Measurements from ENCODE around the gene RPL7L1. TPM values are rescaled to one million over a fixed set of nuclear protein-coding genes. Genes with fewer than 3 reads are reported as not detected.
"Not testable (repeated sequence)": the region's sequence is repeated elsewhere in the genome, so short reads cannot be mapped to it uniquely, and the experiment has no call there.

Gene RPL7L1
- 100 to 1,000 TPM in 2 of 4 donors, 10 to 100 TPM in 2; 90.9 to 128 (median 105) TPM for polyA plus RNA-seq (ENCODE audit: insufficient read length in 4 of 4)

DNA sequence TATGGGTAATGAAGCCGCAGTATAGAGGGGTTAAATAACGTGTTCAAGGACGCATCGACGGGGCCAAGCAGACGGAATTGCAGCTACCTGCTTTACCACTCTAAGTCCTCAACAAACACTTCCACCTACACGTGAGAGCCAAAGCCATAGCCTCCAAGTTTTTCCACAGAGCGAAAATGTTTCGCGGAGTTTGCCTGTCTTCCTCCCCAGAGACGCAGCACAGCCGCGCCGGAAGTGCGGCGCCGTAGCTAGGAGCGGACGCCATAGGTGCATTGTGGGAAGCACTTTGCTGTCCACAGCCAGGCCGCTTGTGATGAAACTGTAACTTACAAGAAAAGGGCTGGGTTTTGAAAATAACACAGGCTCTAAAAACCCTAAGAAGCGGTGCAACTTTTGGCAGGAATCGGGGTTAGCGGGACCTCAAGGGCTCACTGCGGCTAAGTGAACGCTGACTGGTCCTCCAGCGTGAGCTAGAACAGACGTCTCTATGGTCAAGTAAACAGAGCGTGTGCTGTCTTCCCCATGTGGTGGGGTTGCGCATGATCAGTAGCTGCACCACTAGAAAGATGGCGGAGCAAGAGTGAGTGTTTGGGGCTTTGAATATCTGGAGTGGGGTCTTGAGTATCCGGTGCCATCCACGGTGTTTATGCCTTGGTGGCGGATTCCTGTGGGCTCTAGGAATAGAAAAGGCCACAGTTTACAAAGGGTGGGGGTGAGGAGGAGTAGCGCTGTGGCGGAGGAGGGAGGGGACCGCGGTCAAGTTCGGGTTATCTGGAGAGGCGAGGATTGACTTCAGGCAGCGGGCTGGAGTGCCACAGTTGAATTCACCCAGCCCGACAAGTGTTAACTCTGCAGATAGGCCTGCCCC lies at the start of gene RPL7L1:
Gene RPL7L1, plus strand, starts transcription at position 245 of the 868 bp plus-strand sequence. Its CDS starts 295 bp downstream, at position 540.
- DNase-seq (ENCODE audit: low read depth in 4 of 4, low spot score in 3 of 4): peak; percentile 79 to 83 (median 80)

DNA sequence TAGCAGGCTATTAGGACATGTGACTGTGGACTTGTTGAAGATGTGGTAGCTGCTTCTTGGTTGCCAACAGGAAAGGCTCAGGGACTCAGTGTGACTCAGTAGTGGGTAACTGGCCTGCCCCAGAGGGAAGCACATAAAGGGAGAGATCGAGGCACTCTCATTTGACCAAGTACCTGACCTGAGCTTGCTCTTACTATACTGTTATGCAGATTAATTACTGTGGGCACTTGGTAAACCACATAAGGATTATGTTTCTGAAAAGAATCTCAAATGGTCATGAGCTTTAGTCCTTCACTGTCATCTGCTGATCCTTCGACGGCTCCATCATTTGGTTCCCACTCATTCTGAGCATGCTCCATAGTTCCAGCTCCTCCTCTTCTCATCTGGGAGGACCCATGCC lies 48.2 kb upstream of the RPL7L1 start:
- no peak for DNase-seq (ENCODE audit: low read depth in 4 of 4, low spot score in 3 of 4)

DNA sequence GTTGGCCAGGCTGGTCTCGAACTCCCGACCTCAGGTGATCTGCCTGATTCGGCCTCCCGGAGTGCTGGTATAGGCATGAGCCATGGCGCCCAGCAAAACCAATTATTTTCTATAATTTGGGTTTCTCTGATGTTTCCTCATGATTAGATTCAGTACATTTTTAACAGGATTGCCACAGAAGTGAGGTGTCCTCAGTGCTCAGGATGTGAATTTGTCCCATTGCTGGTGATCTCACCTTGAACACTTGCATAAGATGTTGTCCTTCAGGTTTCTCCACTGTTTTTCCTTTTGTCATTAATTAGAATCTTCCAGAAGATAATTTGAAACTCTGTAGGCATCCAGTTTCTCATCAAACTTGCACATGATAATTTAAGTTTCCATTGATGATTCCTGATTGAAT lies 45.4 kb upstream of the RPL7L1 start:
- no peak for DNase-seq (ENCODE audit: low read depth in 4 of 4, low spot score in 3 of 4)

DNA sequence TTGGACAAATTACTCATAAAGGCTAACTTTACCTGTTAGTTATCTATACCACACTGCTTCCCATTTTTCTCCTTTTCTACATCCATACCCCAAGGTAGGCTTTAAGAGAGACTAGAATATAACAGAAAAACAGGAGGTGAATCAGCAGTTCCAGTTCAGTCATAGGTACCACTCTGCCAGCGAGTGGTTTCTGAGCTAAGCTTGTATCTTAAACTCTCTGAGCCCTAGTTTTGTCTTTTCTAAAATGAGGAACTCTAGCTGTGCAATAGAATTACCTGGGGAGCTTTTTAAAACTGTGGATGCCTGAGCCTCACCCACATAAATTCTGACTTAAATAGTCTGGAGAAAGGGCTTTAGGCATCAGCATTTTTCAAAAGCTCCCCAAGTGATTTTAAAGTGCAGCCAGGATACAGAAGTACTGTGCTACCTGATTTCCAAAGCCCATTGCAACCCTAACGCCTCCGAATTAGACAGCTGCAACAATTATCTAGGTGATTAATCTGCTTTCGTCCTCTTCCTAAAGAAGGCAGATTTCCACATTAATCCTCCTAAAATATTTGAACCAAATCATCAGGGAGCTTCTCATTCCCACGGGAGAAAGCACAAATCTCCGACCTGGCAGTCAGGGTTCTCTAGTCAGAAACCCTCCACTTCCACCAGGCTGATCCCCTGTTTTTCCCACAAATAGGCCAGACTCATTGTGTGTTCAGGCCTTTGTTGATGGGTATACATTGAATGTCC lies 37.4 kb upstream of the RPL7L1 start:
- DNase-seq (ENCODE audit: low read depth in 4 of 4, low spot score in 3 of 4): no peak

DNA sequence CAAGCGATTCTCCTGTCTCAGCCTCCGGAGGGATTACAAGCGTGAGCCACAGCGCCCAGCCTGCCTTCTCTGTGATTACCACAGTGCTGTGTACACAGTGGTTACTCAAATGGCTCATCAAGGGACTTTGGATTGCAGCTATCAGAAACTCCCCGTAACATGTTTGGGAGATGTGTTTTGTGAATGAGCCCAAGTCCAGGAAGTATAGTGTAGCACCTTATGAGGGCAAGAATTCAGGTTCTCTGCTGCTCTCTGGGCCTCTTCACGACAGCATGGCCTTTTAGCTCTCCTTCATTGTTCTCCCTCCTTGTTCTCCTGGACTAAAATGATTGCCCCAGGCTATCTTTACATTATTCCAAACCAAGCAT lies 34.1 kb upstream of the RPL7L1 start:
- no peak for DNase-seq (ENCODE audit: low read depth in 4 of 4, low spot score in 3 of 4)

- DNase-seq (ENCODE audit: low read depth in 4 of 4, low spot score in 3 of 4): no peak
Measured at GRCh38 chr6:42846505-42846904, 32.9 kb upstream of the RPL7L1 start.

DNA sequence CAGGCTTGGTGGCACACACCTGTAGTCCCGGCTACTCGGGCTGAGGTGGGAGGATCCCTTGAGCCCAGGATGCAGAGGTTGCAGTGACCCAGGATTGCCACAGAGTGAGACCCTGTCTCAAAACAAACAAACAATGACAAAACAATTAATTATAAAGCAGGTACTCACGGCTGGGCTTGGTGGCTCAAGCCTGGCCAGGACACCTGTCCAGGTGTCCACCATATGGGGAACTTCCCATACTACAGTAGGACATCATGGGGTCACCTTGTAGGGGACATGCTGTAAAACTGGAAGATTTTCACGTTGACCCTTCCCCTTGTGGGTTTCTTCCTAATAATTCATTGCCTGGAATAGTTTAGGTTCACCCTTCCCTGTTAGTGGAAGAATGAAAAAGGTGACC lies 30.7 kb upstream of the RPL7L1 start:
- DNase-seq (ENCODE audit: low read depth in 4 of 4, low spot score in 3 of 4): no peak

- DNase-seq (ENCODE audit: low read depth in 4 of 4, low spot score in 3 of 4): no peak
Measured at GRCh38 chr6:42851599-42851998, 27.8 kb upstream of the RPL7L1 start.

- DNase-seq (ENCODE audit: low read depth in 4 of 4, low spot score in 3 of 4): no peak
Measured at GRCh38 chr6:42860036-42860435, 19.4 kb upstream of the RPL7L1 start.

- no peak for DNase-seq (ENCODE audit: low read depth in 4 of 4, low spot score in 3 of 4)
Measured at GRCh38 chr6:42860481-42860880, 18.9 kb upstream of the RPL7L1 start.

- no peak for DNase-seq (ENCODE audit: low read depth in 4 of 4, low spot score in 3 of 4)
Measured at GRCh38 chr6:42864602-42865001, 14.8 kb upstream of the RPL7L1 start.

DNA sequence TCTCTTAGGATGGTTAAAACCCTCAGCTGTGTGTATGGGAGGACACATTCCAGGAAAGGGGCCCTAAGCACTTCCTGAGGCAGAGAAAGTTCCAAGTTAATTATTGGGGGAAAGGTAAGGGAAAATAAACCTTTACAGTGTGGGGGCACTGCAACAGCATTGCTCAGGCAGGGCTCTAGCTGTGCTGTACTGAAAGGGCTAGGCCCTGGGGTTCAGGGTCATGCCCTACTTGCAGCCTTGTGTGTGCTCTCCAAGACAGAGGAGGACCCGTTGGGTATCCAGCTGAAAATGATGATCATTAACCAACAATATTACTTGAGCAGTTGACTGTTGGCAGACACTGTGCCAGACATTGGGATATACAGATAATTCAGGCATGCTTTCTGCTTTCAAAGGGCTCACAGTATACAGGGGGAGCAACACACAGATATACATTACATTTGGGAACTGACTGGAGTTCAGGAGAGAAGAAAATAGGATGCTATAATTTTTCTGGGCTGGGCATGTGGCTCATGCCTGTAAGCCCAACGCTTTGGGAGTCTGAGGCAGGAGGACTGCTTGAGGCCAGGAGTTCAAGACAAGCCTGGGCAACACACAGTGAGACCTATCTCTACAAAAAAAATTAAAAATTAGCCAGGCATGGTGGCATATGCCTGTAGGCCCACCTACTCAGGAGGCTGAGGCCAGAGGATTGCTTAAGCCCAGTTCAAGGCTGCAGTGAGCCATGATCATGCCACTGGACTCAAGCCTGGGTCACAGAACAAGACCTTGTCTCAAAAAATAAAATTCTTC lies 9.1 kb upstream of the RPL7L1 start:
- no peak for DNase-seq (ENCODE audit: low read depth in 4 of 4, low spot score in 3 of 4)

- DNase-seq (ENCODE audit: low read depth in 4 of 4, low spot score in 3 of 4): no peak
Measured at GRCh38 chr6:42871711-42872110, 7.7 kb upstream of the RPL7L1 start.

DNA sequence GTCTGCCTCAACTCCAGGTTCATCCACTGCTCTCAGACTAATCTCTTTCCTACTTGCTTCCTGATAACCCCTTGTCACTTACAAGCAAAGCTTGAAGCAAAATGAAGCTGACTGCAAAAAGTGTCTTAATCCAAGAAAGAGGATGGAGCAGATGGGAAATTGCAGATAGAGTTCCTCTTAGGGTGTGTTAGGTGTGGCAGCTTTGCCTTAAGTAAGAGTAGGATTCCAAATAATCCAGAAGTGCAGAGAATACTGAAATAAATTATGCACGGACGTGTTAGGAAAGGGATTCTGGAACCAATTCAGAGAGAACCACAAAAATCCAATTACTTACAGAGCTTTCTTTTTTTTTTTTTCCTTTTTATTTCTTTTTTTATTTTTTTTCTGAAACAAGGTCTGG lies 6.1 kb upstream of the RPL7L1 start:
- DNase-seq (ENCODE audit: low read depth in 4 of 4, low spot score in 3 of 4): no peak

DNA sequence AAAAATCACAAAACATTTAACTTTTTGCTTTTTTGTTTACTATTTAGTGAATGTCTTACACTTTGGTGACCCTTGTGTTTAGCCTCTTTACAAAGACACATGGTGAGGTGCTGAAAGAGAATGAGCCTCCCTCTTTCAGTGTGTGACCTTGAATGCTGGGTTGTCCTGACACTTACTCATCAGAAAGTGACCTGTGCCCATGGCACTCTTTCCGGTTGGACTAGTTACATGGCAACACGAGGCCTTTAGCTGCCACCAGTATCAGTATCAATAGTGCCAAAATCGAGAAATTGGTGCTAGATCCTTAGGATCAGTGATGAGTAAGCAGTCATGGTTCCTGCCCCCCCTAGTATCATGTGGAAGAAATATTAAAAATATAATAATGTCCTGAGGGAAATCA lies 1.7 kb upstream of the RPL7L1 start:
- DNase-seq (ENCODE audit: low read depth in 4 of 4, low spot score in 3 of 4): no peak

GRCh38 chr6:42880240-42880817 lies 913 bp downstream of the RPL7L1 start:
- DNase-seq (ENCODE audit: low read depth in 4 of 4, low spot score in 3 of 4): not testable (repeated sequence)

- DNase-seq (ENCODE audit: low read depth in 4 of 4, low spot score in 3 of 4): not testable (repeated sequence)
Measured at GRCh38 chr6:42880871-42881270, 1.5 kb downstream of the RPL7L1 start.

GRCh38 chr6:42885702-42886101 lies 6.3 kb downstream of the RPL7L1 start:
- no peak for DNase-seq (ENCODE audit: low read depth in 4 of 4, low spot score in 3 of 4)

- not testable (repeated sequence) for DNase-seq (ENCODE audit: low read depth in 4 of 4, low spot score in 3 of 4)
Measured at GRCh38 chr6:42888201-42888600, 8.8 kb downstream of the RPL7L1 start.

- no peak for DNase-seq (ENCODE audit: low read depth in 4 of 4, low spot score in 3 of 4)
Measured at GRCh38 chr6:42889815-42890214, 10.4 kb downstream of the RPL7L1 start.
